HepG2 (cell line): ENCODE measurements around the gene ZBTB46. TPM values are rescaled to one million over a fixed set of nuclear protein-coding genes. Genes with fewer than 3 reads are reported as not detected.

Experiments
- CAMTA2 ChIP-seq: sonication (generic); formaldehyde crosslinking; IDR thresholded peaks from 2 replicates; pipeline ENCODE4 v1.4.0; 2020; ENCODE audit warnings: mild to moderate bottlenecking, missing genetic modification reagents, borderline replicate concordance
- ELF3 ChIP-seq: IDR thresholded peaks from 2 replicates; pipeline ENCODE4 v1.6.1; 2016; ENCODE audit warnings: missing genetic modification reagents, missing compliant biosample characterization
- FOSL1 ChIP-seq: sonication (generic); formaldehyde crosslinking; IDR thresholded peaks from 2 replicates; pipeline ENCODE4 v1.9.0; 2021; ENCODE audit warnings: missing genetic modification reagents, borderline replicate concordance
- HDAC2 ChIP-seq: sonication (generic); formaldehyde crosslinking; IDR thresholded peaks from 2 replicates; pipeline ENCODE4 v1.4.0; 2020; ENCODE audit warnings: missing genetic modification reagents
- HOXA7 ChIP-seq: sonication (generic); formaldehyde crosslinking; IDR thresholded peaks from 2 replicates; pipeline ENCODE4 v1.8.1; 2022; ENCODE audit warnings: mild to moderate bottlenecking, missing genetic modification reagents, moderate library complexity
- KDM4B ChIP-seq: sonication (generic); formaldehyde crosslinking; IDR thresholded peaks from 2 replicates; pipeline ENCODE4 v1.4.0; 2020; ENCODE audit warnings: missing genetic modification reagents
- MIER3 ChIP-seq: IDR thresholded peaks from 2 replicates; pipeline ENCODE4 v1.6.1; 2016; ENCODE audit warnings: missing compliant biosample characterization, borderline replicate concordance
- MLLT10 ChIP-seq: sonication (generic); formaldehyde crosslinking; IDR thresholded peaks from 2 replicates; pipeline ENCODE4 v1.4.0; 2020; ENCODE audit warnings: missing genetic modification reagents
- NR2F6 ChIP-seq, 2 experiments: IDR thresholded peaks; 2 replicates each; pipeline ENCODE4 v1.6.1; 2016; ENCODE audit warnings: antibody characterized with exemption in 1 of 2, mild to moderate bottlenecking in 1 of 2
- PAX8 ChIP-seq: sonication (generic); formaldehyde crosslinking; IDR thresholded peaks from 2 replicates; pipeline ENCODE4 v1.8.0; 2022; ENCODE audit warnings: mild to moderate bottlenecking, missing genetic modification reagents, borderline replicate concordance
- RAD21 ChIP-seq: fragments of 450-650 bp; formaldehyde crosslinking; IDR thresholded peaks from 2 replicates; pipeline ENCODE4 v1.5.0; 2020; ENCODE audit warnings: mild to moderate bottlenecking
- RFXAP ChIP-seq: sonication (generic); formaldehyde crosslinking; IDR thresholded peaks from 2 replicates; pipeline ENCODE4 v1.4.0; 2020; ENCODE audit warnings: missing genetic modification reagents, borderline replicate concordance
- RNF2 ChIP-seq: fragments of 450-650 bp; conservative IDR thresholded peaks from 2 replicates; pipeline ENCODE4 v1.6.1; 2016; ENCODE audit warnings: low read depth
- SMAD1 ChIP-seq: sonication (generic); formaldehyde crosslinking; IDR thresholded peaks from 2 replicates; pipeline ENCODE4 v1.4.0; 2020; ENCODE audit warnings: missing genetic modification reagents, low read depth, mild to moderate bottlenecking, borderline replicate concordance
- SP4 ChIP-seq: sonication (generic); formaldehyde crosslinking; IDR thresholded peaks from 2 replicates; pipeline ENCODE4 v1.8.1; 2023; ENCODE audit warnings: mild to moderate bottlenecking, missing genetic modification reagents
- TEAD3 ChIP-seq: optimal IDR thresholded peaks from 2 replicates; pipeline ENCODE3; 2016; ENCODE audit warnings: borderline replicate concordance
- XRCC5 ChIP-seq: fragments of 200-400 bp; formaldehyde crosslinking; optimal IDR thresholded peaks from 2 replicates; pipeline ENCODE3; 2017; ENCODE audit warnings: mild to moderate bottlenecking, low read length
- ZBTB7A ChIP-seq: sonication (generic); formaldehyde crosslinking; IDR thresholded peaks from 2 replicates; pipeline ENCODE4 v1.8.0; 2022; ENCODE audit warnings: mild to moderate bottlenecking, missing genetic modification reagents
- ZNF124 ChIP-seq: sonication (generic); formaldehyde crosslinking; IDR thresholded peaks from 2 replicates; pipeline ENCODE4 v1.4.0; 2020; ENCODE audit warnings: missing genetic modification reagents
- ZNF30 ChIP-seq: sonication (generic); formaldehyde crosslinking; IDR thresholded peaks from 2 replicates; pipeline ENCODE4 v1.5.0; 2020; ENCODE audit warnings: mild to moderate bottlenecking, missing genetic modification reagents
- ZNF782 ChIP-seq: sonication (generic); formaldehyde crosslinking; IDR thresholded peaks from 2 replicates; pipeline ENCODE4 v1.4.0; 2020; ENCODE audit warnings: missing genetic modification reagents, mild to moderate bottlenecking, borderline replicate concordance
- ZNF850 ChIP-seq: sonication (generic); formaldehyde crosslinking; conservative IDR thresholded peaks from 2 replicates; pipeline ENCODE4 v1.9.0; 2021; ENCODE audit warnings: mild to moderate bottlenecking, missing genetic modification reagents
- polyA plus RNA-seq, 8 experiments: library from polyadenylated mRNA; depleted of rRNA in 3 of 8; stranded (reverse) in 7 of 8; unstranded in 1 of 8; fragments of >200 nt; fragmentation: Illumina TruSeq in 4 of 8; extraction: Trizol in 4 of 8; gene quantifications; 2 replicates each; pipeline versions ENCODE4 v1.2.1 to v1.2.3, GENCODE V29; 2011 to 2016; ENCODE audit warnings: low read depth in 4 of 8, missing spikeins in 1 of 8, mixed read lengths in 1 of 8; ENCODE audit not compliant: insufficient read depth in 1 of 8
- total RNA-seq, 5 experiments: library from RNA; depleted of rRNA; stranded (reverse); fragments of >200 nt; fragmentation: Illumina TruSeq; extraction: Trizol; gene quantifications; 2 replicates each; pipeline ENCODE4 v1.2.3, GENCODE V29; 2016; ENCODE audit warnings: low read depth in 1 of 5
- TF ChIP-seq, protein P1 (sequence below): sonication (generic); formaldehyde crosslinking; IDR thresholded peaks from 2 replicates; pipeline ENCODE4 v1.4.0; 2020; ENCODE audit warnings: mild to moderate bottlenecking, missing genetic modification reagents, borderline replicate concordance
- TF ChIP-seq, protein P2 (sequence below): sonication (generic); formaldehyde crosslinking; conservative IDR thresholded peaks from 2 replicates; pipeline ENCODE4 v1.4.0; 2020; ENCODE audit warnings: mild to moderate bottlenecking, missing genetic modification reagents, moderate library complexity

Gene ZBTB46
- total and polyA plus RNA-seq, 2 of the 13 experiments (the other 11 are each of a cell fraction or from before 2014, with no cell fraction given) = 1.6 to 13.5 TPM

DNA sequence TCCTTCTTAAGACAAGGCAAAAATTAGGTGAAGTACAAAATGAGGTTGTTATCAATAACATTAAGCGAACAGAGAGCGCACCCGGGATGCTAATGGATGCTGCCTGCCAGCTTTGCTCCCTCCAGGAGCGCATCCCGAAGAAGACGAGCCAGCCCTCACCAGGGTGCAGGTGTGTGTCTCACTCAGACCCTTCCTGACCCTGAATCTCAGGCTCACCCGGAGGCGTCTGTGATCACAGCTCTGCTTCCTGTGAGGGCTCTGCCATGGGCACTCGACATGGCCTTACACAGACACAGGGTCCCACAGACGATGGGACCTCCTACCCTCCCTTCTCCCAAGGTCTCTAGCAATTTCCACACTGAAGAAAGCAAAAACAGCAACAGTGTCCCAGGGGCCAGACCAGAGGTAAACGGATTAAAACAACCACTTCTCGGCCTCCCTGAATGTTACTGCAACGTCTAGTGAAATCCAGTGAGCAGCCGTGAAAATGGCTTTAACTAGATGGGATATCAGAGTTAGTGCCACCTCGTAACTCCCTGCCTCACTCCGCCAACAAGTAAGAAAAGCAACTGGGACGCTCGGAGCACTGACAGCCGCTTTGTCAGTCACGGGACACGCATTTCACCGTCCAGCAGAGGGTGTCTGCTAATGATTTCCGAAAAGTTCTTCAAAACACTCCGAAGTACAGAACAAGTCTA, 11.7 kb downstream of the ZBTB46 start (continued):
- TF ChIP-seq, protein P1, sequence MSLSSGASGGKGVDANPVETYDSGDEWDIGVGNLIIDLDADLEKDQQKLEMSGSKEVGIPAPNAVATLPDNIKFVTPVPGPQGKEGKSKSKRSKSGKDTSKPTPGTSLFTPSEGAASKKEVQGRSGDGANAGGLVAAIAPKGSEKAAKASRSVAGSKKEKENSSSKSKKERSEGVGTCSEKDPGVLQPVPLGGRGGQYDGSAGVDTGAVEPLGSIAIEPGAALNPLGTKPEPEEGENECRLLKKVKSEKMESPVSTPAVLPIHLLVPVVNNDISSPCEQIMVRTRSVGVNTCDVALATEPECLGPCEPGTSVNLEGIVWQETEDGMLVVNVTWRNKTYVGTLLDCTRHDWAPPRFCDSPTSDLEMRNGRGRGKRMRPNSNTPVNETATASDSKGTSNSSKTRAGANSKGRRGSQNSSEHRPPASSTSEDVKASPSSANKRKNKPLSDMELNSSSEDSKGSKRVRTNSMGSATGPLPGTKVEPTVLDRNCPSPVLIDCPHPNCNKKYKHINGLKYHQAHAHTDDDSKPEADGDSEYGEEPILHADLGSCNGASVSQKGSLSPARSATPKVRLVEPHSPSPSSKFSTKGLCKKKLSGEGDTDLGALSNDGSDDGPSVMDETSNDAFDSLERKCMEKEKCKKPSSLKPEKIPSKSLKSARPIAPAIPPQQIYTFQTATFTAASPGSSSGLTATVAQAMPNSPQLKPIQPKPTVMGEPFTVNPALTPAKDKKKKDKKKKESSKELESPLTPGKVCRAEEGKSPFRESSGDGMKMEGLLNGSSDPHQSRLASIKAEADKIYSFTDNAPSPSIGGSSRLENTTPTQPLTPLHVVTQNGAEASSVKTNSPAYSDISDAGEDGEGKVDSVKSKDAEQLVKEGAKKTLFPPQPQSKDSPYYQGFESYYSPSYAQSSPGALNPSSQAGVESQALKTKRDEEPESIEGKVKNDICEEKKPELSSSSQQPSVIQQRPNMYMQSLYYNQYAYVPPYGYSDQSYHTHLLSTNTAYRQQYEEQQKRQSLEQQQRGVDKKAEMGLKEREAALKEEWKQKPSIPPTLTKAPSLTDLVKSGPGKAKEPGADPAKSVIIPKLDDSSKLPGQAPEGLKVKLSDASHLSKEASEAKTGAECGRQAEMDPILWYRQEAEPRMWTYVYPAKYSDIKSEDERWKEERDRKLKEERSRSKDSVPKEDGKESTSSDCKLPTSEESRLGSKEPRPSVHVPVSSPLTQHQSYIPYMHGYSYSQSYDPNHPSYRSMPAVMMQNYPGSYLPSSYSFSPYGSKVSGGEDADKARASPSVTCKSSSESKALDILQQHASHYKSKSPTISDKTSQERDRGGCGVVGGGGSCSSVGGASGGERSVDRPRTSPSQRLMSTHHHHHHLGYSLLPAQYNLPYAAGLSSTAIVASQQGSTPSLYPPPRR = no peak
- TF ChIP-seq ZNF124 (CRISPR knock-in tag) (no peak), SMAD1 (no peak), SP4 (0 out of 2 replicates have a peak, but pooled peaks have one; percentile 11), ZNF782 (CRISPR knock-in tag) (0 out of 2 replicates have a peak, but pooled peaks have one; percentile 15), RFXAP (no peak), ZNF850 (CRISPR knock-in tag) (no peak), TEAD3 (CRISPR knock-in tag) (no peak), MIER3 (0 out of 2 replicates have a peak, but pooled peaks have one; percentile 27), HDAC2 (peak; percentile 51; the same call in 1 of the 2 replicates), MLLT10 (CRISPR knock-in tag) (no peak), RNF2 (no peak), ZBTB7A (no peak), HOXA7 (CRISPR knock-in tag) (no peak), FOSL1 (CRISPR knock-in tag) (no peak), KDM4B (peak; percentile 10), NR2F6 (IDR thresholded peaks at IDR 0.05) (no peak), NR2F6 (CRISPR knock-in tag; IDR thresholded peaks at IDR 0.05) (no peak), ELF3 (CRISPR knock-in tag) (0 out of 2 replicates have a peak, but pooled peaks have one; percentile 28), CAMTA2 (CRISPR knock-in tag) (no peak), RAD21 (peak; percentile 52; the same call in 1 of the 2 replicates), PAX8 (CRISPR knock-in tag) (no peak), XRCC5 (peak; percentile 70), ZNF30 (CRISPR knock-in tag) (no peak)
- TF ChIP-seq, protein P2, sequence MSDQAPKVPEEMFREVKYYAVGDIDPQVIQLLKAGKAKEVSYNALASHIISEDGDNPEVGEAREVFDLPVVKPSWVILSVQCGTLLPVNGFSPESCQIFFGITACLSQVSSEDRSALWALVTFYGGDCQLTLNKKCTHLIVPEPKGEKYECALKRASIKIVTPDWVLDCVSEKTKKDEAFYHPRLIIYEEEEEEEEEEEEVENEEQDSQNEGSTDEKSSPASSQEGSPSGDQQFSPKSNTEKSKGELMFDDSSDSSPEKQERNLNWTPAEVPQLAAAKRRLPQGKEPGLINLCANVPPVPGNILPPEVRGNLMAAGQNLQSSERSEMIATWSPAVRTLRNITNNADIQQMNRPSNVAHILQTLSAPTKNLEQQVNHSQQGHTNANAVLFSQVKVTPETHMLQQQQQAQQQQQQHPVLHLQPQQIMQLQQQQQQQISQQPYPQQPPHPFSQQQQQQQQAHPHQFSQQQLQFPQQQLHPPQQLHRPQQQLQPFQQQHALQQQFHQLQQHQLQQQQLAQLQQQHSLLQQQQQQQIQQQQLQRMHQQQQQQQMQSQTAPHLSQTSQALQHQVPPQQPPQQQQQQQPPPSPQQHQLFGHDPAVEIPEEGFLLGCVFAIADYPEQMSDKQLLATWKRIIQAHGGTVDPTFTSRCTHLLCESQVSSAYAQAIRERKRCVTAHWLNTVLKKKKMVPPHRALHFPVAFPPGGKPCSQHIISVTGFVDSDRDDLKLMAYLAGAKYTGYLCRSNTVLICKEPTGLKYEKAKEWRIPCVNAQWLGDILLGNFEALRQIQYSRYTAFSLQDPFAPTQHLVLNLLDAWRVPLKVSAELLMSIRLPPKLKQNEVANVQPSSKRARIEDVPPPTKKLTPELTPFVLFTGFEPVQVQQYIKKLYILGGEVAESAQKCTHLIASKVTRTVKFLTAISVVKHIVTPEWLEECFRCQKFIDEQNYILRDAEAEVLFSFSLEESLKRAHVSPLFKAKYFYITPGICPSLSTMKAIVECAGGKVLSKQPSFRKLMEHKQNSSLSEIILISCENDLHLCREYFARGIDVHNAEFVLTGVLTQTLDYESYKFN = no peak
